HG02938 (cell line): Measurements from ENCODE around the gene PUM1.

Experiments used
- ATAC-seq: cut with Tn5 transposase; IDR thresholded peaks from one replicate; pipeline ENCODE4 v1.9.1; 2021; ENCODE audit warnings: mild to moderate bottlenecking, moderate library complexity; ENCODE audit not compliant: unreplicated experiment

Gene PUM1

DNA sequence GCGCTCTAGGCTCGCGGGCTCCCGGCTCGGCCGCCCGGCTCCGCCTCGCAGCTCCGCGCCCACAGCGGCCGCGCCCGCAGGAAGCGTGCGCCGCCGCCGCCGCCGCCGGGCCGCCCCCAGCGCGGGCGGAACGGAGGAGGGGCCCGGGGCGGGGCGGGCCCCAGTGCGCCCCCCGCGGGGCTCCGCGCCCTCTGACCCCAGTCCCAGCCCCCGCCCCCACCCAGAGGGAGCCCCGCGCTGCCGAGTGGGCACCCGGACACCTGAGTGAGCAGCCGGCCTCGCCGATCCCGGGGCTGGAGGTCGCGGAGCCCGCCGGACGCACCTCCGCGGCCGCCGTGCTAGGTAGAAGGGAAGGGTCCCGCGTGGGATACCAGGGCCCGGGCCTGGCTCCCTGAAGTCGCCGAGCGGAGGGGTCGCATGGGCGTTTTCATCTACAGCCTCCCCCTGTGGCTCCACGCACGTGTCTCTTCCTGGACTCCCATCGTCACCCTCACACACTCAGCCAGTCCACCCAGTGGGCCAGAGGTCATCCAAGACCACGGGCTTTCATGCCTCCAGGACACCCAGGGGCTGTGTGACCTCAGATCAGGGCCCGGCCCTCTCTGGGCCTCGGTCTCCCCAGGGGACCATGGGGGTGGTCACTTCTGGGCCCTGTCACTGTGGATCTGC, 156.7 kb downstream of the PUM1 start, which contains the start of gene SDC3:
Gene SDC3, minus strand, starts transcription at position 63 of the 669 bp plus-strand sequence. CDS start 172 bp downstream, outside the sequence.
- ATAC-seq = no peak

DNA sequence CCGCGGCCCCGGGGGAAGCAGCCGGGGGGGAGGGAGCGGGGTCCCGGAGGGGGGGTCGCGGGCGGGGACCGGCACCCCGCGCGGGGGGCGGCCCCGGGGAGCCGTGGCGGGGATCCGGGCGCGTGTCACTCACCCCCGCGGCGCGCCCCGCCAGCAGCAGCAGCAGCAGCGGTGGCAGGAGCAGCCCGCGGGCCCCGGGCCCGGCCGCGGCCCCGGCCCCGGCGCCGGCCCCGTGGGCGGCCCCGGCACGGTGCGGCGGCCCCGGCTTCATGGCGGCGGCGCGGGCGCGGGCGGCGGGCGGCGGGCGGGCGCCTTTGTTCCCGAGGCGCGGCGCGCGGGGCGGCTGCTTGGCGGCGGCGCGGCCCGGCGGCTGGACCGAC, 157.2 kb downstream of the PUM1 start:
- ATAC-seq = no peak

DNA sequence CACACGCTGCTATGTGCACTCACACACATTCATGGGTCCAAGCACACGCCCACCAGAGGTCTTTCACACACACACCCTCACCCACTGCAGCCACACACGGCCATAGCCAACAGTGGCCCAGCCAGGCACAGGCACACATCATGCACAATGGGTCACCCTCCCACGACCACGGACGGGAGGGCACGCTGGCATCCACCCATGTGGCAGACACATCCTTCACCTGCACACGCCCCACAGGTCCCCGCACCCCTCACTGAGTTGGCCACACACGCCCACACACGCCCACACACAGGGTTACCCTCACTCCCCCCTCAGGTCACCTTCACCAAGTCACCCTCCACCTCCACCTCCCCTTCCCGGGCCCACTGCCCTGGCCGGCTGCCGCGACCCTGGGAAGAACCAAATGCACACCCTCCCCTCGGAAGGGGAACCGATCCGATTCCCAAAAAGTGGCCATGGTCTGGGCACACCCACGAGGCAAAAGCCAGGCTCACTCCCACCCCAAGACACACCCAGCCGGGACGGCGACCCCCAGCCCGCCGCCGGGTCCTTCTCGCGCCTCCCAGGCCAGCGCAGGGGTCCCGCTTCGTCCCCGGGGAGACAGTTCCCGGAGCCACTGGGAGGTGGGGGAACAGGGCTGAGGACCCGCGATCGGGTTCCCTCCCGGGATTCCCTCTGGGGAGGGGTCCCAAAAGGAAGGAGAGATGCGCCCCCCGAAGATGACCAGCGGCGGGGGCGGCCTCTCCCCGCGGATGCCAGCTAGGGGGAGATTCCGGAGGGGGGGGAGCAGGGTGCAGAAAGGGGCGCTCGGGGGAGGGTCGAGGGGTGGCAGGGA, 157.8 kb downstream of the PUM1 start:
- no peak for ATAC-seq

DNA sequence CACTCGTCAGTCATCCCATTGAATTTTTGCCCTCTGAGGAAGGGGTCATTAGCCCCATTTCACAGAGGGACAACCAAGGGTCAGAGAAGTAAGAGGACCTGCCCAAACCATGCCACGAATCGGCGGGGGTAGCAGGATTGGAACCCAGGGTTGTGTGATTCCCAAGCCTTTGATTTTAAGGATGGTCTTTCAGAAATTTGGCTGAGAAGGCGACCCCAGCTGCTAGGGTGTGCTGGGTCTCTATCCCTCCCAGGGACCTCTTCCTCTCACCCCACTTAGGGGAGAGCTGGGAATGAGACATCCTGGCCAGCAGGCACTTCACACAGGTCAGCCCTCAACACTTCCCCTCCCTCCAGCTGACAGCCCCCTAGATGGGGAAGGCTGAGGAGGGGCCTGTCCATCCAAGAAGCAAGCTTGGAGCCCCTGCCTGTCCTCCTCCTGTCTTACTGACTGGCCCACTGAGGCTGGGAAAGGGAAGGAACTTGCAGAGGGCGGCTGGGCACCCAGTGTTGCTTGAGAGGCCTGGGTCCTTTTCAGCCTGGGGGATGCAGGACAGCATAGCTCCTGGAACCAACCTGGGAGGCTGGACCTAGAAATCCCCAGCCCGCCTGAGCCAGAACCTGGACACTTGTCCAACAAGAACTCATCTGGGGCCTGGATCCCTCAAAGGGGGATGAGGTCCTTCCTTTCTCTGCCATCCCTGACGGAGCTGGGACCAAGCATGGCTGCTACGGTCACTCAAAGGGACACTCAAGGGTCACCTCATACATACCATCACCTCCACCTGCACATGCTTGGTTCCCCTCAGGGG, 158.7 kb downstream of the PUM1 start:
- ATAC-seq = no peak

DNA sequence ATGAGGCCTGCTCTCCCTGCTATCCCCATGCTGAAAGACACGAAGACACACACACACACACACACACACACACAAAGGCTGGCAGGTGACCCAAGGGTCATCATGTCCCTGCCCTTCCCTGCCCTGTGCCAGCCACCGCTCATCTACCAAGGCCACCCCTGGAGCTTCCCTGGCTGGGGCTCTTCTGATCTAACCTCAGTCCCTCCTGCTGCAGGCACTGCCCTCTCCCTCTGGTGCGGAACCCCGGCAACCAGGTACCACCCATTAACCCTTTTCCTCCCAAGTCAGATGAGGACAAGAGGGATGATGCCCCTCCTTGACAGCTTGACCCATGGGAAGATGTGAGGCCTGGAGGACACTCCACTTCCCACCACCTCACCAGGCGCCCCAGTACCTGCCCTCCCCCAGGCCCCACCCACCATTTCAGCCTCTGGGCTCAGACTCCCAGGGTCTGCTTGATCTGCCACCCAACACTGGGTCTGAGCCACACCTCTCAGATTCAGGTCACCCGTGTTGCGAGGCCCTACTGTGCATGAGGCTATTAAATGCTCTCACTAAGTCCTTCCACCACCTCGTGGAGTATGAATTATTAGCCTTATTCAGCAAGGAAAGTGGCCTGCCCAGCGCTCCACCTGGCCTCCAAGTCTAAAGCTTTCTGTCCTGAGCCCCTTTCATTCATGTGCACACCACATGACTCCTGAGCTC, 159.4 kb downstream of the PUM1 start:
- no peak for ATAC-seq

DNA sequence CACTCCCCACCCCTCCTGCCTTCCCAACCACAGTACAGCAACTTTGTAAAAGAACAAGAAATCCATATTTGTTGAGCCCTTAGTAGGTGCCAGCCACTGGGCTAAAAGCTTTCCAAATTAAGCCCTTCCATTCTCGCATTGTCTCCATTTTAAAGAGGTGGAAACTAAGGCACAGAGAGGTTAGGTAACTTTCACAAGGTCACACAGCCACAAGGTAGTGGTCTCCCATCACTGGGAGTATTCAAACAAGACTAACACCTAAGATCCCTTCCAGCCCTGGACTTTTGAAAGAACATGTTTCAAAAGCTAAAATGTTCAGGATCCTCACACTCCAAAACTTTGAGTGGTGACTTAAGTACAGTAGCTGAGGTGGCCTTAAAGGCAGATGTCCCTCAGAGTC, 160.1 kb downstream of the PUM1 start:
- no peak for ATAC-seq

DNA sequence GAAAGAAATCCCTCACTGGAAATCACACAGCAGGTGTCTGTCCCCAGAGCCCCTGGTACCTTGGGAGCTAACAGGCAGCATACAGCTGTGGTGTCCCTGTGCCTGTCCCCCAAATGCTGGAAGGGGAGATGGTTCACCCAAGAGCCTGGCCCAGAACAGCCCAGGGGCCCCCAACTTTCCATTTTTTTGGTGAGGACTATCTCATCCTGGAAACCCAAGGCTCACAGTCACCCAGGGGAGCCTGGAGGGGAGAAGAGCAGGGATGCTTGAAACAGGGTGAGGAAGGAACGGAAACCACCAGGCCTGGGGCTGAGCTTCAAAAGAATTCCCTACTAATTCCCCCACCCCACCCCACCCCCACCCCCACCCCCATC, 160.6 kb downstream of the PUM1 start:
- ATAC-seq = no peak

DNA sequence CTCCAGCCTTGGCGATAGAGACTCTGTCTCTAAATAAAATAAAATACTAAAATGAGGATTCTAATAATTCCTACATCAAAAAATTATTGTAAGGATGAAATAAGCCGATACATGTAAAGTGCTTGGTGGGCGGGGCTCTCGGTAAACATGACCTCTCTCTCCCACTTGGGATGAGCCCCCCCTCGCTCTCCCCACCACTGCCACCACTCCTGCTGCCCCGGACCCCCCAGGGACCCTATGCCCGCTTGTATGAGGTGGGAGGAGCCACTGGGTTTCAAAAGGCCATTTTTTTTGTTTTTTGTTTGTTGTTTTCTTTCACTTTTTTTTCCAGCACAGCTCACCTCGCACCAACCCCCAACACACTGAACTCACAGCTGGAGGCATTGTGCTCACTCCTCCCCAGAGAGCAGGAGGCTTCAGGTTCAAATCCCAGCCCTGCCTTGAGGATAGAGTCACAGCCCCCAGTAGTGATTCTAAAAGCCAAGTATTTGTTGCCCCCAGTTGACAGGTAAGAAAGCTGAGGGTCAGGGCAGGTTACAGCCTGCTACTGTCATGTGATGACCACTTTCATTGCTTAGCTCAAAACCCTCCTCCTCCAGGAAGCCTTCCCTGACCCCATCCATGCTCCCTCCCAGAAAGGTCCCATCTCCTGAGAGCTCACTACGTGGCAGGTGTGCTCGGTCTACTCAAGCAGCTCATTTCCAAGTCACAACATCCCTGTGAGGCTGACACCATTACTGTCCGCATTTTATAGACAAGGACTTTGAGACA, 161.1 kb downstream of the PUM1 start:
- ATAC-seq = no peak

DNA sequence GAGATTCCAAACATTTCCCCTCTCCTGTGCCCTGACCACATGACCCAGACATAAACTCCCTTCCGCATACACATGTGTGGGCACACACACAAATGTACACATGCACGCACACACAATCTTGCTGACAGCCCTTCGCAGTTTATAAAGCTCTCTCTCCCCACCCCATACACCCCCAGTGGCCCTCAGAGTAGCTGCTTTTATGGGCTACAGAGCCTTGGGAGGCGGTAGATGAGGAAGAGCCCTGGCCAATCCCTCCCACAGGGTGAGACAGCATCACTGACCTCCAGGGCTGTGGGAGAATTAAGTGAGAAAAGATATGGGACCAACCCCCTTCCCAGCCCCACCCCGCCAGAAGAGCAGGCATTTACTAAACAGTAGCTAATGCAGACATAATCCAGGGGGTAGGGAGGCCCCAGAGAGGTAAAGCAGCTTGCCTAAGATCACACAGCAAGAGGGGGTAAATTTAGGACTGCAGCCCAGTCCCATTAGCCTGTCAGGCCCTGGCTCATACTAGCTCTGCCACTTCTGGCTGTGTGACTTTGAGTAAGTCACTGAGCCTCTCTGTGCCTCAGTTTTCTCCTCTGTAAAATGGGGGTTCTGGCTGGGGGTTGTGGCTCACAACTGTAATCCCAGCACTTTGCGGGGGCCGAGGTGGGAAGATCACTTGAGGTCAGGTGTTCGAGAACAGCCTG, 162.0 kb downstream of the PUM1 start:
- ATAC-seq = no peak

DNA sequence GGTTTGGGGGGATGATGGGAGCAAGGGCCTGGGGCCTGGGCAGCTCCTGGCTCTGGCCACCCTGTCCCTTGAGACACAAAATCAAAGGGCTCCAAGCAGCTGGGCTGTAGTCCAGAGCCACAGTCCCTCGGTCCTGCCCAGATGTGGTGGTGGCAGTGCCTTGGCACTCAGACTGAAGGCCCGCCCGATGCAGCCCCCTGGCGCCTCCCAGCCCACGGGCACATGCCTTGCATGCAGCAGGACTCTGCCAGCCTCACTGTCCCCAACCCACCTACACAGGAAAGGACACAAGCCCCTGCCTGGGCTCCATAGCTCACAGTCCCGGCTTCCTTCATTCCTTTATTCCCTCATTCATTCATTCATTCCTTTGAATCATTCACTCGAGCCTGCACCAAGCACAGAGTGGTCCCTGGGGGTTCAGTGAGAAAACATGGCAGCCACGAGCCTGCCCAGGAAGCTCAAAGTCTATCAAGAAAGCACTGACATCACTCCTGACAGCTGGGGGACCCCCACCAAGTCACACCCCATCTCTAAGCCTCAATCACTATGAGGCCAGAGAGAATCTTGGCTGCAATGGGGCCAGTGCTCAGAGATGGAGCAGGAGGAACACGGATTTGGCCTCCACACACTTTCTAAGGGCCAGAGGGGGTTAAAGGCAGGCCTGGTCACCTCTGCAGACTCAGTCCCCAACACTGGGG, 162.8 kb downstream of the PUM1 start:
- ATAC-seq = no peak

DNA sequence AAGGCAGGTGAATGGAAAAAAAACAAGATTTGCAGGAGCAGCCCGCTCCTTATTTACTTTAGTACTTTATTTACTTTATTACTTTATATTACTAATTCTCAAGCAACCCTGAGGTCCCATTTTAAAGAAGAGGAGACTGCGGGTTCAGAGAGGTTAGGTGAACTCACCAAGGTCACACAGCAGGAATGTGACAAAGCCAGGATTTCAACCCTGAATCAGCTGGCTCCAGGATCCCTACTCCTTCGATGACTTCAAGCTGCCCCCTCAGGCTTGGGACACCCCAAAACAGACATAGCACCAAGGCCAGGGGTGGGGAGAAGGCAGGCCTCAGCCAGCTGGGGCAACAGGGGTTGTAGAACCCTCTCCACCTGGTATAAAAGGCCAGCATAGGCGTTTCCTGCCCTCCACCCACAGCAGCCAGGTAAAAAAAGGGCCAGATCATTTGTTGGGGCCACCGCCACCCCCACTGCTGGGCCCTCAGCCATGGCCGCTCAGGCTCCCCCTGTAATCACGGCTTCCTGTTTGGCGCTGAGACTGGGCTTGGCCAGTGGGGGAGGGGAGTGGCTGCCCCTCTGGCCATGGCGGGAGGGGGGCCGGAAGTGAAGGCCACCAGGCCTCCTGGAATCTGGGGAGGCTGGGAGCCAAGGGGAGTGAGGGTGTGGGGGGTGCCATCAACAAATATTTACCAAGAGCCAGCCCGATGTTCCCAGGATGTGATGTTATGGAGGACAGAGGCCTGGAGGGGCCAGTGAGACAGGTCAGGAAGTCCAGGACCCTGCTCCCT, 163.5 kb downstream of the PUM1 start:
- no peak for ATAC-seq

DNA sequence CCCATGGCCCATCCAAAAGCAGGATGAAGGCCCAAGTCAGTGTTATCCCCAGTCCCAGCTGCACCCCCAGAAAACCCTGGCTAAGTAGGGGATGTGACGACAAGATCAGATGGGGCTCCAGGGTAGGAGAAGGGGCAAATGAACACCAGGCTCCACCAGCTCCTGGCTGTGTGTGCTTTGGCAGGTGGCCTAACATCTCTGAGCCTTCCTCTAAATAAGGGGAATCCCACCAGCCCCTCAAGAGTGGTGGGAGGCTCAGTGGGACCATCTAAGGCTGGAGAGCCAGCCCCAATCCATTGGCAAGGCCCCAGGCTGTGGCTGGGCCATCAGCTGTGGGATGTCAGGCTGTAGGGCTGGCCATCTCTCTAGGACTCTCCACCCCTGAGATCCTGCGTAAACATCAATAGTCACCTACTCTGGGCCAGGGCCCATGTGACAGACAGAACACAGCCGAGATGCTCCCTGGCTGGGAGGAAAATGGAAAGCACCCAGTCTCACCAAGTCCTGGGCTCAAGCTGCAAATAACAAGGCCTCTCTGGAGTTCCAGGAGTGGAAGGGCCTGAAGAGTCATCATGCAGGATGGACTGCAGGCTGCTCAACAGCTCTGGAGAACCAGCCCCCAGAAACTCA, 164.5 kb downstream of the PUM1 start:
- no peak for ATAC-seq

DNA sequence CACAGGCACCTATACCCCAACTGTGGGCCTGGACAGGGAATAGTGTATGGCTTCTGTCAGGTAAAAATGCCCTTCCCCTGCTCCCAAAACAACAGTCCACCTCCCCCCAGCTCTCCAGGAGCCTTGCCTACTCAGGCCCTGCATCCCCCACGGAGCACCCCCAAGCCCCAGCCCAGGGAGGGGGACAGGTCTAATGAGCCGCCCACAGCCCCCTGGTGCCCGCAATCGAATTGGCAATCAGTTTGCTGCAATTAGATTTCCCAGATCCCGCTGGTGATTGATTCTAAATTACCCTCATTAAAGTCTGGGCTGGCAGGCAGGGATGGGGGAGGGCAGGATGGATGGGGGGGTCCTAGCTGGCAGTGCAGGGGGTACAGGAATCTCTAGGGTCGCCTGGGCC, 165.0 kb downstream of the PUM1 start:
- no peak for ATAC-seq

DNA sequence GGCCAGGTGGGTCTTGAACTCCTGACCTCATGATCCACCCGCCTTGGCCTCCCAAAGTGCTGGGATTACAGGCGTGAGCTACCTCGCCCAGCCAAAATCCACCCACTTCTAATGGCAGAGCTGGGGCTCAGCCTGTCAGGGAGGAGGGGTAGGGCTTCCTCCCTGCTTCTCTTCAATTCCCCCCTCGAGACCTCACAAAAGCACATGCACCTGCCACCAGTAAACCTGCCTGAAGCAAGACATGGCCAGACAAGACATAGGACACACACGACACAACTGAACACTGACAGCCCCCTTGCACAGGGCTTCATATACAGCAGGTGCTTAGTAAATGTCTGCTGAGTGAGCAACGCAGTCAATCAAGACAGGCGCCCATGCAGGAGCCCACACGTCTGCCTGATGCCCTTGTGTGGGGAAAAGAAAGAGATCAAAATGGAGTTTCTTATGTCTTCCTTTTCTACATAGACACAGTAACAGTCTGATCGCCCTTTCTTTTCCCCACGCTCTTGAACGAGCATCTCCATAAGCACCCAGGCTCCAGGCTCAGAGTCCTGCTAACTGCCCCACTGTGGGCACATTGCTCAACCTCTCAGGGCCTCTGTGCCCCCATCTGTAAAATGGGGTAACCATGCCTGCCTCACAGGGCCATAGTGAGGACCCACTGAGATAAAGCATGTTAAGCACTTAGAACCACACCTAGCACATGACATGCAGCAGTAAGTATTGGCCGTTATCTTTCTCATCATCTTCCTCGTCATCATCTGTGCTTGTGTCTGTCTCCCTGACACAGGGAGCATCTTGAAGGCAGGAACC, 165.7 kb downstream of the PUM1 start:
- no peak for ATAC-seq

DNA sequence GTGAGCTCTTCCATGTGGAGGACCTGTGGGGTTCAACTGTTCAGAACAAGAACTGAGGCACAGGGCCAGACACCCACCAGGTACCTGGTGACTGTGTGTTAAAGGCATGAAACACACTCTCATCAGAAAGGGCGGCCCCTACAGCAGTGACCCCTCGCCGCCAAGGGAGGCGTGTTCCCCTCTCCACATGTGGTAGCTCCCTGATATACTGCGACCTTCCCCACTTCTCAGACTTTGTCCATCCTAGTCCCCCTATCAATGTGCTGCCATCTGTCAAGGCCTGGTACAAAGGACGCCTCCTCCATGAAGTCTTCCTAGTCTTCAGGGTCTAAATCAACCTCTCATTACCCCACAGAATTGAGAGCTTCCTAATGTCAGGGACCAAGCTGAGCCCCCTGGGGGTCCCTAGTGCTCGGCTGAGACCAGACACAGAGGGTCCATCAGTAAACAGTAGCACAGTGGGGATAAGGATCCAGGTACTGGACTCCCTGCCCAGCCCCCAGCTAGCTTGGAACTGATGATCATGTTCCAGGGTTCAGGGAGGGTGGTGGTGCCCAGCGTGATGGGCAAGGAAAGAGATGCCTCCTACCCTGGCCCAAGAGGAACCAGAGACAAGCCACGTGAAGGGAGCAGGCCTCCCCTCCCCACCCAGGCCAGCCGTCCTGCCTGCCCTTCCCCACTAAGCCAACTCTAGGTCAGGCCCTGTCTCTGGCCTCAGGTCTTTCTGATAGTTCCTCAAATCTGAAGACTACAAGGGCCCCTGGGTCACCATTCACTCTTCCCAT, 167.3 kb downstream of the PUM1 start:
- no peak for ATAC-seq

DNA sequence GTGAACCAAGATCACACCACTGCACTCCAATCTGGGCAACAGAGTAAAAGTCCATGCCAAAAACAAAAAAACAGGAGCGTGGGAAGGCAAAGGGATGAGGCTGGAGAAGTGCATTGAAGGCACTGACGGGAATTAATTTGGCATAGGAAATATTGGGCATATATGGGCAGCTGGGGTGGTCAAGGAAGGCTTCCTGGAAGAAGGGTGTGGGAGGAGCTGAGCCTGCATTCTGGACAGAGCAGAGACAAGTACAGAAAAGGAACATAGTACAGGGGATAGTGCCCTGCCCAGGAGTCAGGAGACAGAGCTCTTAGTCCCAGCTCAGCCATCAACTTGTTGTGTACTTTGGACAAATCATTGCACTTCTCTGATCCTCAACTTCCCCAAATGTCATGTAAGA, 168.6 kb downstream of the PUM1 start:
- no peak for ATAC-seq
